Thoracic aorta endothelial cell (primary cell): ENCODE results near the gene GALNT6. TPM values are rescaled to one million over a fixed set of nuclear protein-coding genes. Genes with fewer than 3 reads are reported as not detected.

Experiments
- total RNA-seq: library from RNA; depleted of rRNA; stranded (reverse); fragments of >200 nt; gene quantifications from 2 replicates; pipeline ENCODE4 v1.2.3, GENCODE V29; 2012

GALNT6 gene
- total RNA-seq, result 58.3 and 72.1 TPM in 2 replicates

GRCh38 chr12:51391283-51392123 lies at the start of gene GALNT6:
Gene GALNT6 (minus strand): TSS chr12:51391406. CDS start chr12:51379781, 11,625 bp downstream.

GRCh38 chr12:51424662-51425539 lies 33.7 kb upstream of the GALNT6 start, which contains the start of gene SLC4A8:
Gene SLC4A8 (plus strand): TSS chr12:51424831. CDS start chr12:51424988, 157 bp downstream.

GRCh38 chr12:51346581-51346980 lies 44.6 kb downstream of the GALNT6 start, which contains the start of gene CELA1:
Gene CELA1 (minus strand): TSS chr12:51346679. CDS start chr12:51346638, 41 bp downstream.

GRCh38 chr12:51323966-51324895 lies 67.0 kb downstream of the GALNT6 start, which contains the start of gene BIN2:
Gene BIN2 (minus strand): TSS chr12:51324174. CDS start chr12:51324102, 72 bp downstream.

Other genes with a start within 250 kb of the GALNT6 start
- gene TFCP2, start 218.3 kb downstream of the GALNT6 start, total RNA-seq, result 12.9 TPM in 2 replicates
- 1.5 and 2.6 TPM in 2 replicates for gene POU6F1, start 173.3 kb downstream of the GALNT6 start, total RNA-seq
- 125 and 183 TPM in 2 replicates for gene DAZAP2, start 152.6 kb downstream of the GALNT6 start, total RNA-seq
- 22.8 and 23.1 TPM in 2 replicates for gene SMAGP, start 121.0 kb downstream of the GALNT6 start, total RNA-seq
- not detected in 2 replicates for gene BIN2, start 67.2 kb downstream of the GALNT6 start, total RNA-seq
- not detected in 2 replicates for gene CELA1, start 44.7 kb downstream of the GALNT6 start, total RNA-seq
- 5.2 and 5.5 TPM in 2 replicates for gene SLC4A8, start 33.4 kb upstream of the GALNT6 start, total RNA-seq
- 21.8 and 37.7 TPM in 2 replicates for gene SCN8A, start 199.8 kb upstream of the GALNT6 start, total RNA-seq